IPS-NIHi7 (cell line): ENCODE measurements around the gene SPSB4.
A peak's percentile ranks its signal among the peaks of the same experiment; 100 is the strongest.

Experiments
- DNase-seq: peaks from one replicate; pipeline ENCODE4 v3.0.0; 2012; ENCODE audit warnings: mixed read lengths; ENCODE audit errors: extremely low spot score

The SPSB4 gene

DNA sequence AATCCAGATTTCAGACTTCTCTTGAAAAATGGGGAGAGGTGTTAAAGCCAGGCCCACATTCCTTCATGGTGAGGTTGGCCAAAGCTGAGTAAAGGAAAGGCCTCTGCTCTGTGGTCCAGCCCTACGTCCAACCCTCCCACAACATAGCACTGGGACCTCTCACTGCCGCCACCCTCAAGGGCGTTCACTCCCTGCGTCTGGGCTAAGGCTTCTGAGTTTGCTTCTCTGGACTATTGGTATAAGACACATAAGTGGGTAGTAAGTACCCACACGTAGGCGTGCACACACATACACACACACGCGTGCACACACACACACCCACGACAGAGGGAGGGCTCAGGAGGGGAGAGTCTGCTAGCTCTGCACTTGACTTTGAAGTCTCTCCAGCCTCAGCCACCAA lies 100.3 kb downstream of the SPSB4 start:
- no peak for DNase-seq

DNA sequence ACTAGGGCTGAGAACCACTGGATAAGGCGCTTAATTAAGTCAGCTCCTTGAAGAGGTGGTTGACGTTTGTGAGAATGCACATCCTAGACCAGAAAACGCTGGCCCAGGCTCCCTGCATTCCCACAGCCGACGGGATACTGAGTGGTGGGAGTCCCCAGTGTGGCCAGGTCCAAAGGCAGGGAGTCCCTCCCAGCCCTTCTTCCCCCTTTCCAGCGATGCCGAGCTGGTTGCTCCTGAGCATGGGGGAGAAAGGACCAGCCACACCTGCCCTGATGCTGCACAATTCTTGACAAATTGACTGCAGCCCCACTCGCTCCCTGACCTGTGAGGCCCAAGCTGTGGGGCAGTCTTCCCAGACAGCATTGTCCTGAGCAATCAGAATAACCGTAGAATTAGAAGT lies 101.0 kb downstream of the SPSB4 start:
- DNase-seq = no peak

DNA sequence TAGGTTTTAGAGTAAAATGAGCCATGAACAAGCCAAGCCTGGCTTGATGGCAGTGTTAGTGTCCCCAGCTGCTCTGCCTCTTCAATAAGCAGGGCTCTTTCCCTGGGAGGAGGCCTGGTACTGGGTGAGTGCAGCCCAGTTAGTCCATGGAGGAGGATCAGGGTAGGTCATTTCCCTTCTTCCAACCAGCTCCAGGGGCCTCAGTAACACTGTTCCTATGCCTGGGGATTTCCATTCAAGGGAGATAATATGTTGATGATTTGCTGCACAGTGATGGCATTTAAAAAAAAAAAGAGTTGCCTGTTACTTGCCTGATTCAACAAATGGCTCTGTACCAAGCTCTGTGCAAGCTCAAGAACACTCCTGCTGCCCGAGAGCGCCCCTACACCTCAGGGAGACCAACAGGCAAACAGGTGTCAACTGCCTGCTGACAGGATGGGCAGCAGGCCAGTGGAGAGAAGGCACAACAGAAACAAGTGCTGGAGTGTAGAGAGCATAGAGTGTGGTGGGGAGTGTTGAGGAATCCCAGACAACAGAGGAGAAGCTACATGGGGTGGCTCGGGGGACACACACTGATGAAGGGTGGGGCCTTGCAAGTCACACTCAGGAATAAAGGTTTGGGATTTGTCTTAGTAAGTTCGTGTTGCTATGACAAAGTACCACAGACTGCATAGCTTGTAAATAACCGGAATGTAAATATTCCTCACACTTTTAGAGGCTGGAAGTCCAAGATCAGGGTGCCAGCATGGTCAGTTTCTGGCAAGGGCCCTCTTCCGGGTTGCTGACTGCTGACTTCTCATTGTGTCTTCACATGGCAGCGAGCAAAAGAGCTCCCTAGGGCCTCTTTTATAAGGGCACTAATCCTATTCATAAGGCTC lies 101.9 kb downstream of the SPSB4 start:
- no peak for DNase-seq

DNA sequence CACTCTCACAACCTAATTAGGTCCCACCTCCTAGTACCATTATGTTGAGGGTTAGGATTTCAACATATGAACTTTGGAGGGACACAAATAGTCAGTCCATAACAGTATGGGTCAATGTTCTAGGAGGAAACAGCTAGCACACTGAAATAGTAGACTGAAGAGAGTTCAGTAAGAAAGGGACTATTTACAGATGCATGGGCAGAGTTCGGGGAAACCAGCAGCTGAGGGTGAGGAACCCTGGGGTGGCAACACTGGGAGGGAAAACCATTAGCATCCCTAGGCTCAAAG lies 102.5 kb downstream of the SPSB4 start:
- no peak for DNase-seq

DNA sequence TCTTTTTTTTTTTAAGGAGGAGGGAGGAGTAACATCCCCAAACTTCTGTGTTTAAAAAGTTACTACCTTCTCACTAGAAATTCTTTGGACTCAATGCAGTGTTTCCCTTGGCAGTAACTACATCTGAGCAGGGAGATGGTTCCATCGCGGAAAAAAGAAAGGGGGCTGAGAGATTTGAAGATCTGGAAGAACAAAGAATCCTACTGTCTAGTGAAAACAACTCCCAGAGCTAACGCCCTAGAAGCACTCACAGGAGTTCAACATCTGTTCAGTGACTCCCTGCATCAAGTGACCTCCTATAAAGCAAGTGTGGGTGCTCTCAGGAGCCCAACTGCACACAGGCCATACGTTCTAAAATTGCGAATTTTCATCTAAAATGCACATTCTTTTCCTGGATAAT lies 113.7 kb downstream of the SPSB4 start:
- DNase-seq = no peak

DNA sequence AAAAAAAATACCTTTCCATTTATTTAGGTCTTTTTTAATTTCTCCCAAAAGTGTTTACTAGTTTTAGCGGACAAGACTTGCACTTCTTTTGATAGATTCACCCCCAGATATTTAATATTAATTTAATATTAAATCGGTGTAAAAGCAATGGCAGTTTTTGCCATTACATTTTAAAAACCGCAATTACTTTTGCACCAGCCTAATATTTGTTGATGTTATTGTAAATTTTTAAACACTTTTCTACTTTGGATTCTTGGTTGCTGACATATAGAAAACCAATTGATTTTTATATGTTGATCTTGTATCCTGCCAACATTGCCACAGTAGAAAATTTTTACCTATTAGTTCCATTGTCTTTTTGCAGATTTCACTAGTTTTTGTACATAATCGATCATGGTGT lies 116.5 kb downstream of the SPSB4 start:
- no peak for DNase-seq

DNA sequence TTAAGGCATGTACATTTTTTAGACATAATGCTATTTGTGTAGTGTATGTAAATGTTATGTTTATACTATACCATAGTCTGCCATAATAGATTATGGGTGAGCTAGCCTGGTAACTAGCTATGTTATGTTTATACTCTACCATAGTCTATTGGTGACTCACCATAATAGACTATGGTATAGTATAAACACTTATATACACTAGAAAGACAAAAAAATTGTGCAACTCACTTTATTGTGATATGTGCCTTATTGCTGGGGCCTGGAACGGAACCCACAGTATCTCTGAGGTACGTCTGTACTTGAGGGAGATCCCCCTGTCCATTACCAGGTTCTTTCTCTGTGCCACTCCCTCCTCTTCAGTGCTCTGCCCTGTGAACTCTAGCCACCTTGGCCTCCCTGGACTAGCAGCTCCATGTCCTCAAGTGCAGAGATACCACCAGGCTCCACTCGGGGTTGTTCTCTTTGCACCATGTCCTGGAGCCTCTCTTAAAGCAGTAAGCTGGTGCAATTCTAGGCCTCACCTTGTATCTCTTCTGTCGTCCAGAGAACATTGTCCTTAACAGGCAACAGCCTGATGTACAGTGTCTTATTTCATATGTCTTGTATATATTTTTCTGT lies 119.6 kb downstream of the SPSB4 start:
- DNase-seq = no peak

DNA sequence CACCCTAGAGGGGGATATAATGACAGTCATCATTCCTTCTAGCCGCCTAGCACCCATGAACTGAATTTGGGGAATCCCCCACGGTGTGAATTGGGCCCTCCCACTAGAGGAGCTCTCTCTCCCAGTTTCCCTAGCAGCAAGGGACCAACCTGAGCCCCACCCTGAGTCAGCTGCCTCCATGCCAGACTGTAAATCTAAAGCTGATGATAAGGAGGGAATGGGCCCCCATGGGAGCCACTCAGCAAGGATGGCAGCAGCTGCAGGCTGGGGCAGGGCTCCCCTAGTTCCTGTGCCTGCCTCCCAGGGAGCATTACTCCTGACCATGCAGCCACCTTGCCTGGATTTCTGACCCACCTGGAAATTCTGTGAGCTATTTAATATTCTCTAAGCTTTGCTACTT lies 123.5 kb downstream of the SPSB4 start:
- no peak for DNase-seq

DNA sequence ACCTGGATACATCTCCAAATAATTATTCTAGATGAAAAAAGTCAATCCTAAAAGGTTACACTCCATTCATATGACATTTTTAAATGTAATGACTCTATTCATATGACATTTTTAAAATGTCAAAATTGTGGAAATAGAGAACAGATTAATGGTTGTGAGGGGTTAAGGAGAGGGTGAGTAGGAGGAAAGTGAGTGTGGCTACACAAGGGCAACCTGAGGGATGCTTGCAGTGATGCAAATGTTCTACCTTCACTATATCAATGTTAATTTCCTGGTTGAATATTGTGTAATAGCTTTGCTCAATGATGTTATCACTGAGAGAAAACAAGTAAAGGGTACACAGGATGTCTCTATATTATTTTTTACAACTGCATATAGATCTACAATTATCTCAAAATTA lies 125.6 kb downstream of the SPSB4 start:
- no peak for DNase-seq

DNA sequence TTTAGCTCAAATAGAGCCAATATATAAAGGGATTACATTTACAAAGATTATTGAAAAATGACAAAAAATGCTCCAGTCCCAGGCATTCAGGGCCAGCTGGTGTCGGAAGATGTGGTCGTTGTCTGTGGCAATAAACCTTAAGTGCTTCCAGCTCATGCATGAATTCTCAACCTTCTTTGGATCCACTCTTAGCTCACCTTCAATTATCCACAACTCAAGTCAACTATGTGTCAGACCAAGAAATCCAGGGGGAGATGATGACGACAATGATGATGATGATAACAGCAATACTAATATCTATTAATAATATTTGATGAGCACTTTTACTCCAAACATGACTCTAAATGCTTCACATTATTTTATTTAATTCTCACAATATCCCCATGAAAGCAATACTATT lies 126.9 kb downstream of the SPSB4 start:
- no peak for DNase-seq

DNA sequence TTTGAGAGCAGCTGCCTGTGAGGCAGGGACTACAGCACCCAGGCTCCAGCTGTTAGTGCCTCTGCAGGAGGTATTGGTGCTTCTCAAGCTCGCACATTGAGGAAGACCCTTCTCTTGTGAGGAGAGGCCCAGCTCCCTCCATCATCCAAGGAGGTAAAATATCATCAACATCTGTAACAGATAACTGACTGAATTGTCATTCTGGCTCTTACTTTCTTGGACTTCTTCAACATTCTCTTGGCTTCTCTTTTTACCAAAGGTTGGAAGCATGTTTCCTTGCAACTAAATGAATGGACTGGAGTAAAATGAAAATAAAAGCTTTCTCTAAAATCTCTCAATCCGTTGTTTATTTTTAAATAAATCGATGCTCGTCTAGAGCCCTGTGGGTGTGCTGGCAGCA lies 127.4 kb downstream of the SPSB4 start:
- no peak for DNase-seq

DNA sequence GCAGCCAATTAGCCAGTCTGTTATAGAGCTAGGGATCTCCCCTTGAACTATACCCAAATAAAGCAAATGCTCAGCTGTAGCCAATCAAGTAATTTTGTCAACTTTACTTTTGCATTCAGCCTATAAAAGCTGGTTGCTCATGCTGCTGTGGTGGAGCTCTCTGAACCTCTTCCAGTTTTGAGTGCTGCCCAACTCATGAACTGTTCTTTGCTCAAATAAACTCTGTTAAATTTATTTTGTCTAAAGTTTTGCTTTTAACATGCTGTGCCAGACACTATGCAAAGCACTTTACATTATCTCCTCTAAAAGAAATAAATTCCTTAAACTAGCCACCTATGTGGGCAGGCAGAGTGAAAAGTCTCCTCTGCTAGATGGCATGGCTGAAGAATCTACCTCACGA lies 128.8 kb downstream of the SPSB4 start:
- DNase-seq = no peak

DNA sequence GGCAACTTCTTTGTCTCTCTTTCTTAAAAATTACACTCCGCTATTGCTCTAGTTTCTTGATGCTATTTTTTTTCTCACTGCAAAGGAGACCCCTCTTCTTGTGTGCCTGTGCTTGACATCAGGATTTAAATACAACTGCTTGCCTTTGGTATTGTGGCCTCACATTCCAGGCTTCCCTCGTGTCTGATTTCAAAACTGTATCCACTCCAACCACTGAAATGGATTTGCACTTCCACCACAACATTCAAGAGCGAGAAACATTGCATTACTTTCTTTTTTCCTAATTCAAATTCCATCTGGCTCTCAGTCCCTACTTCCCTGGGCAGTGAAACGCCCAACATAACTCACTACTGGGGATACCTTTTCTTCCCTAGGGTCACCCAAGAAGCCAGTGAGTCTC lies 130.0 kb downstream of the SPSB4 start:
- no peak for DNase-seq

DNA sequence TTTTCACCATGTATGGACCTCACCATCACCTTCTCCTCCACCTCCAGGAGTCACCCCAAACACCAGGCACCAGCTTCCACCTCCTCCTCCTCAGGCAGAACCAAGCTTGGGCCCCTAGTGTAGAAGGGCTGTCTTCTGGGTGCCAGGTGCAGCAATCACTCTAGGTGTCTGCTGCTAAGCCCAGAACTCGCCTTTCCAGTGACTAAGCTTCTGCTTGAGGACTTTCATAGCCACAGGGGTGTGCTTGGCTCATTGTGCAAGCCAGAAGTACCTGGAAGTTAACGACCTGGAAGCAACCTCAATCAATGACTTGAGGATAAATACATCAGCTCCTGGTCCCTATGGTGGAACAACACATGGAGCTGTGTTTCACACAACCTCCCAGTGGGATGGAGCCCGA lies 130.7 kb downstream of the SPSB4 start:
- no peak for DNase-seq

DNA sequence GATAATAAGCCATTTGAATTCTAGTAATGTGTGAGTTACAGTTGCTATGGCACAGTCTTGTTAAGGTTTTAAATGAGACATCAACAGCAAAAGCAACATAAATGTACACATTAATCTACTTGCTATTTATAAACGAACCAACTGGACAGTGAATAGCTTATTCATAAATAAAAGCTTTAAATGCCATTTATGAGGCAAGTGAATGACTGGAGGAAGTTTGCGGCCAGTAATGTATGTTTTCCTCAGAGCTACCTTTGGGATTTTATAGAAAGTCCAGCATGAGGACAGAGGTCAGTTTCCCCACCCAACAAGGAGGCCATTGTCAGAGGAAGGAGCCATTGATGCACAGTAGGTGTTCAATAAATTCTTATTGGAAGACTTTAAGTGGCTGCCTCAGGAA lies 132.5 kb downstream of the SPSB4 start:
- DNase-seq = no peak

DNA sequence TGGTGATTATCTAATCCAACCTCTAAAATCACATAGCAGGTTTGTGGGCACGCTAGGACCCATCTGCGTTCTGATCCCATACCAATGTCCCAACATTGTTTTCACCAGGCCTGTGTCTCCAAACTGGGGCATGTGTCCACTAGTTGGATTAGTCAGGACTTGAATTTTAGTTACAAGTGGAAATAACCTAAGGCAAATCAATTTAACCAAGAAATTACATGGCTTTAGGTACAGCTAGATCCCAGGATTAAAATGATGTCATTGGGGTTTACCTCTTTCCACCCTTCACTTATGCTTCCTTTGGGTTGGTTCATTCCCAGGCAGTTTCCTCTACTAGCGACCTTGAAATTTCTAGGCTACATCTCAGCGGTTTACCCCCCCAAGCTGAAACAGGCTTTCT lies 133.3 kb downstream of the SPSB4 start:
- no peak for DNase-seq

DNA sequence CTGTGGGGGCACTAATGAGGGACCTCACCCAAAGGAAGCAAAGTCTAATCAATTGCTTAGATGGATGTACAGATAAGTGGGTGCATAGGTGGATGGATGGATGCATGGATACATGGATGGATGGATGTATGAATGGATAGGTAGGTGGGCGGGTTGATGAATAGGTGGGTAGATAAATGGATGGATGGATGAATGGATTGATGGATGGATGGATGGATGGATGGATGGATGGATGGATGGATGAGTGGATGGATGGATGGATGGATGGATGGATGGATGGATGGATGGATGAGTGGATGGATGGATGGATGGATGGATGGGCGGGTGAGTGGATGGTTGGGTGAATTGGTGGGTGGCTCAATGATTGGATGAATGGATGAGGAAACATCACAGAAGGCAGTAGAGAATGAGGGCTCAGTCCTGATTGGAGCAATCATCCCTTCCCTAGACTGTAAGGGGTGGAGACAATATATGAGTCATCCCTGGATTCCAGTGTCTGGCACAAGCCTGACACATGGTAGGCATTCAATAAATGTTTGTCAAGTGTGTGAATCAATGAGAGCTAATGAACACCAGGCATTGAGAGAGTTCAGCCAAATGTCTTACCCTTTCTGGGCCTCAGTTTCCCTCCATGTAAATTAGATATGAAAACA lies 140.1 kb downstream of the SPSB4 start:
- no peak for DNase-seq

DNA sequence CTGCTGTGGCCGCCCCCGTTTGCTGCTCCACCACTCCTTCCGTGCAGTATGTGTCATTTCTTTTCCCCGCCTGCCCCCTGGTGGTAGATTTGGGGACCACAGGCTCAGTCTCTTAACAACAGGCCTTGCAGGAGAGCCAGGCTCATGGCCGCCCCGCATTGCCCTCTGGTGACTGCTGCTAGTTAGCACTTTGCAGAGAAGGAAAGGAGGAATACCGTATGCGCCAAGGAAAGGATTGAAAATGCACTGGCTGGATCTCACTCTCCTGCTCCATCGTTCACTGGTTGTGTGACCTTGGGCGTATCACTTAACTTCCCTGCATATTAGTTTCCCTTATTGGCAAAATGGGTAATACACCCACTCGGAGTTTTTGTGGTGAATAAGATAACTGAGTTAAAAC lies 141.2 kb downstream of the SPSB4 start:
- DNase-seq = peak; percentile 91

DNA sequence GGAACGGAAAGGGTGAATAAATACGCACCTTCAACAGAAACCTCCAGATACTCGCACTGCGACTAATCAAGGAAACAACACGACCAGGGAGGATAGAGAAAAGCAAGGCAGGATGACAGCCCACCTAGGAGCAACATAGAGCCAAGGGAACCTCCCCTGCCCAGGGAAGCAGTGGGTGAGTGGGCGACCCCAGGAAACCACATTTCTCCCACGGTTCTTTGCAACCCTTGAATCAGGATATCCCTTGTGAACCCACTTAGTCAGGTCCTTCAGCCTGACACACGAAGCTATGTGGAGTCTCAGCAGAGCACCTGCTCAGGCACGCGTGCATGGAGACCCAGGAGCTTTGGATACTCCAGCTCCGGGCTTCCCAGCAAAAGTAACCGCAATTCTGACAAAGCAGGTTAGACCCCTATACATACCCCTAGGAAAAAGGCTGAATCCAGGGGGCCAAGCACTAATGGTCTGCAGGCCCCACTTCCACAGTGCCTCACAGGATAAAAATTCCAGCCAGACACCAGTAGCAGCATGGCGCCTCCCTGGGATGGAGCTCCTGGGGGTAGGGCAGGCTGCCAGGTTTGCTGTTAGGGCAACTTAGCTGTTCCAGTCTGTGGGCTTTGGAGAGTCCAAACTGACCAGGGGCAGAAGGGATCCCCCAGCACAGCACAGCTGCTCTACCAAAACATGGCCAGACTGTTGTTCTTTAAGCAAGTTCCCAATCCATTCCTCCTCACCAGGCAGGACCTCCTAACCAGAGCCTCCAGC lies 142.1 kb downstream of the SPSB4 start:
- DNase-seq = no peak
